Left lobe of liver (tissue), 2 donors: ENCODE measurements around the gene WDR48. TPM values are rescaled to one million over a fixed set of nuclear protein-coding genes. Genes with fewer than 3 reads are reported as not detected.
A peak's percentile ranks its signal among the peaks of the same experiment; 100 is the strongest.

Experiments used
- ATAC-seq: fragments of 200-7000 bp; cut with Tn5 transposase; one replicate; pipeline ENCODE4 v1.9.1; 2020; ENCODE audit warnings: mild to moderate bottlenecking, moderate library complexity
- DNase-seq: peaks from one replicate; pipeline ENCODE4 v3.0.0-alpha.2; 2020; ENCODE audit warnings: low spot score
- total RNA-seq: library from RNA; stranded (reverse); gene quantifications from one replicate; pipeline ENCODE4 v1.2.1, GENCODE V29; 2021
- donor health status: DM: no; HTN: no; CAD: no; lungs with moderate emphysema.
- donor health status: DM: no; HTN: yes; CAD: no.

The WDR48 gene
- total RNA-seq, 1 donor from 2014 or later: 12.1 TPM

- ATAC-seq: peak; percentile 77
- no peak for DNase-seq
Observed at GRCh38 chr3:39118931-39119660, 67.3 kb downstream of the WDR48 start.

- DNase-seq (no peak), ATAC-seq (no peak)
Observed at GRCh38 chr3:39121621-39122020, 69.8 kb downstream of the WDR48 start.

GRCh38 chr3:39122813-39123212 is 71.0 kb downstream of the WDR48 start:
- ATAC-seq (no peak), DNase-seq (no peak)

- no peak for DNase-seq
- peak; percentile 31 for ATAC-seq
Observed at GRCh38 chr3:39124876-39125840, 73.3 kb downstream of the WDR48 start.

GRCh38 chr3:39125841-39126500 is 74.2 kb downstream of the WDR48 start:
- ATAC-seq (peak; percentile 30), DNase-seq (no peak)

GRCh38 chr3:39126532-39127071 is 74.8 kb downstream of the WDR48 start:
- peak; percentile 86 for ATAC-seq
- DNase-seq: no peak

- ATAC-seq (no peak), DNase-seq (no peak)
Observed at GRCh38 chr3:39127269-39127907, 75.6 kb downstream of the WDR48 start.

GRCh38 chr3:39127908-39128304 is 76.1 kb downstream of the WDR48 start:
- DNase-seq (no peak), ATAC-seq (no peak)

GRCh38 chr3:39128951-39129350 is 77.1 kb downstream of the WDR48 start:
- DNase-seq (no peak), ATAC-seq (no peak)

- ATAC-seq (no peak), DNase-seq (no peak)
Observed at GRCh38 chr3:39130026-39130425, 78.2 kb downstream of the WDR48 start.

- no peak for DNase-seq
- ATAC-seq: no peak
Observed at GRCh38 chr3:39130693-39131265, 79.0 kb downstream of the WDR48 start.

- no peak for DNase-seq
- ATAC-seq: no peak
Observed at GRCh38 chr3:39132096-39133092, 80.6 kb downstream of the WDR48 start.

- ATAC-seq (no peak), DNase-seq (no peak)
Observed at GRCh38 chr3:39133093-39133490, 81.3 kb downstream of the WDR48 start.

GRCh38 chr3:39133822-39134221 is 82.0 kb downstream of the WDR48 start:
- DNase-seq: no peak

GRCh38 chr3:39134305-39134704 is 82.5 kb downstream of the WDR48 start:
- DNase-seq: no peak
- no peak for ATAC-seq

More at GRCh38 chr3:39133822-39134221, 82.0 kb downstream of the WDR48 start:
- no peak for ATAC-seq

GRCh38 chr3:39135170-39135805 is 83.5 kb downstream of the WDR48 start:
- ATAC-seq (peak; percentile 61), DNase-seq (no peak)

- DNase-seq: no peak
- no peak for ATAC-seq
Observed at GRCh38 chr3:39136533-39137434, 85.0 kb downstream of the WDR48 start.
